Superior temporal gyrus (tissue), 1 donor: ENCODE data around the gene SEC22A.

Experiments used
- DNase-seq: peaks from one replicate; pipeline ENCODE4 v3.0.0-alpha.2; 2016; ENCODE audit errors: extremely low spot score

Gene SEC22A

GRCh38 chr3:123201557-123202427 is at the start of gene SEC22A:
Gene SEC22A (plus strand): TSS chr3:123201943. CDS start chr3:123209218, 7,275 bp downstream.
- peak; percentile 92 for DNase-seq

GRCh38 chr3:123152687-123153086 is 49.1 kb upstream of the SEC22A start:
- no peak for DNase-seq

GRCh38 chr3:123153125-123154019 is 48.4 kb upstream of the SEC22A start:
- DNase-seq: no peak

GRCh38 chr3:123154020-123154985 is 47.4 kb upstream of the SEC22A start:
- DNase-seq: no peak

- DNase-seq: no peak
These were observed 46.2 kb upstream of the SEC22A start for GRCh38 chr3:123155471-123156011.

GRCh38 chr3:123156276-123156995 is 45.3 kb upstream of the SEC22A start:
- no peak for DNase-seq

- no peak for DNase-seq
These were observed 44.5 kb upstream of the SEC22A start for GRCh38 chr3:123157209-123157597.

- DNase-seq: no peak
These were observed 44.0 kb upstream of the SEC22A start for GRCh38 chr3:123157598-123158287.

- DNase-seq: no peak
These were observed 43.4 kb upstream of the SEC22A start for GRCh38 chr3:123158330-123158729.

- no peak for DNase-seq
These were observed 42.8 kb upstream of the SEC22A start for GRCh38 chr3:123158899-123159390.

- no peak for DNase-seq
These were observed 41.7 kb upstream of the SEC22A start for GRCh38 chr3:123159926-123160635.

- no peak for DNase-seq
These were observed 40.6 kb upstream of the SEC22A start for GRCh38 chr3:123161167-123161566.

- DNase-seq: no peak
These were observed 38.6 kb upstream of the SEC22A start for GRCh38 chr3:123163141-123163540.

GRCh38 chr3:123165163-123165562 is 36.6 kb upstream of the SEC22A start:
- no peak for DNase-seq

GRCh38 chr3:123167686-123168085 is 34.1 kb upstream of the SEC22A start:
- DNase-seq: no peak

- no peak for DNase-seq
These were observed 33.6 kb upstream of the SEC22A start for GRCh38 chr3:123168122-123168521.

GRCh38 chr3:123168605-123169004 is 33.1 kb upstream of the SEC22A start:
- DNase-seq: no peak

GRCh38 chr3:123169492-123169929 is 32.2 kb upstream of the SEC22A start:
- DNase-seq: no peak

- no peak for DNase-seq
These were observed 31.8 kb upstream of the SEC22A start for GRCh38 chr3:123169930-123170329.
